Tibial artery (tissue), 4 donors: ENCODE results near the gene PPFIA3.

ENCODE experiments used
- DNase-seq, 2 donors: peaks; one replicate each; pipeline ENCODE4 v3.0.0-alpha.2; 2019
- H3K27ac ChIP-seq, 2 donors: fragments of 200-600 bp; sonication (generic) in 1 of 2; 1 replicate in 1 of 2; 2 replicates in 1 of 2; pipeline ENCODE4 v1.5.1; 2018 to 2019; ENCODE audit warnings: mild to moderate bottlenecking in 1 of 2
- H3K27me3 ChIP-seq, 2 donors: fragments of 200-600 bp; sonication (generic) in 1 of 2; one replicate each; pipeline versions ENCODE4 v1.5.1 to v1.6.0; 2016 to 2019
- H3K36me3 ChIP-seq, 3 donors: fragments of 200-600 bp; sonication (generic) in 2 of 3; one replicate each; pipeline ENCODE4 v1.5.1; 2016 to 2019; ENCODE audit warnings: mild to moderate bottlenecking in 2 of 3
- H3K4me1 ChIP-seq, 4 donors: fragments of 200-600 bp; sonication (generic) in 2 of 4; 1 replicate in 3 of 4; 2 replicates in 1 of 4; pipeline ENCODE4 v1.5.1; 2016 to 2019
- H3K4me3 ChIP-seq, 2 donors: fragments of 200-600 bp; sonication (generic) in 1 of 2; 1 replicate in 1 of 2; 2 replicates in 1 of 2; pipeline ENCODE4 v1.5.1; 2018 to 2019; ENCODE audit warnings: mild to moderate bottlenecking in 2 of 2
- H3K9me3 ChIP-seq, 3 donors: fragments of 200-600 bp; sonication (generic) in 1 of 3; one replicate each; pipeline ENCODE4 v1.5.1; 2016 to 2019
- CTCF ChIP-seq, 2 experiments: fragments of 200-600 bp in 1 of 2; fragments of 450-650 bp in 1 of 2; IDR thresholded peaks; one replicate each; pipeline ENCODE4 v1.5.1; 2017 to 2019; ENCODE audit warnings: antibody characterized with exemption in 2 of 2, mild to moderate bottlenecking in 1 of 2, moderate library complexity in 1 of 2
- intact Hi-C: fragments of 100-400 bp; cut with DNase I; formaldehyde crosslinking; loops from one replicate; pipeline ENCODE4 v1.15.0; 2023; ENCODE audit warnings: low total_unique reads

Gene PPFIA3

GRCh38 chr19:49086296-49086695 is 33.0 kb upstream of the PPFIA3 start:
- Histone ChIP-seq H3K4me1 (peaks cover 5 to 34% (median 25%) of the 10 kb centered on the region in 4 donors), H3K27me3 (no peaks in the 10 kb centered on the region), H3K9me3 (no peaks in the 10 kb centered on the region), H3K36me3 (peaks cover 18 to 38% (median 21%) of the 10 kb centered on the region in 3 donors), H3K27ac (peak overlapping the region; percentile 87 to 92), H3K4me3 (peak overlapping the region; percentile 89 to 97)
- intact Hi-C loops, result no loop called here
- no peak for TF ChIP-seq CTCF (IDR thresholded peaks at IDR 0.05)
- DNase-seq, result no peak

- H3K27me3 ChIP-seq, result no peaks in the 10 kb centered on the region
- H3K4me3 ChIP-seq, result no peak overlapping the region
- no peaks in the 10 kb centered on the region for H3K9me3 ChIP-seq
- peaks cover 2 to 23% (median 17%) of the 10 kb centered on the region in 4 donors for H3K4me1 ChIP-seq
- H3K27ac ChIP-seq, result no peak overlapping the region
- H3K36me3 ChIP-seq, result peaks cover 47 to 89% (median 58%) of the 10 kb centered on the region in 3 donors
- no peak for TF ChIP-seq CTCF (IDR thresholded peaks at IDR 0.05)
- no peak for DNase-seq
- intact Hi-C loops, result no loop called here
Measured at GRCh38 chr19:49091391-49092038, 27.8 kb upstream of the PPFIA3 start.

GRCh38 chr19:49092686-49093085 is 26.7 kb upstream of the PPFIA3 start:
- Histone ChIP-seq H3K9me3 (no peaks in the 10 kb centered on the region), H3K27ac (no peak overlapping the region), H3K4me3 (no peak overlapping the region), H3K27me3 (no peaks in the 10 kb centered on the region), H3K36me3 (peaks cover 47 to 91% (median 65%) of the 10 kb centered on the region in 3 donors), H3K4me1 (peaks cover 0 to 17% (median 6%) of the 10 kb centered on the region in 4 donors)
- intact Hi-C loops, result no loop called here
- no peak for TF ChIP-seq CTCF (IDR thresholded peaks at IDR 0.05)
- no peak for DNase-seq

- intact Hi-C loops, result loop anchor here (5.0 kb wide), 2 partner anchors 53 to 103 kb away; no protein-coding TSS in a partner anchor
- Histone ChIP-seq H3K27ac (no peak overlapping the region), H3K36me3 (peaks cover 59 to 95% (median 79%) of the 10 kb centered on the region in 3 donors), H3K9me3 (no peaks in the 10 kb centered on the region), H3K4me1 (peaks cover 0 to 7% (median 0%) of the 10 kb centered on the region in 4 donors), H3K27me3 (no peaks in the 10 kb centered on the region), H3K4me3 (no peak overlapping the region)
- no peak for TF ChIP-seq CTCF (IDR thresholded peaks at IDR 0.05)
- no peak for DNase-seq
Measured at GRCh38 chr19:49094505-49095482, 24.6 kb upstream of the PPFIA3 start.

- TF ChIP-seq CTCF (IDR thresholded peaks at IDR 0.05), result peak; percentile 97 to 99
- DNase-seq, result peak; percentile 52 to 79
- Histone ChIP-seq H3K27me3 (no peaks in the 10 kb centered on the region), H3K4me3 (no peak overlapping the region), H3K4me1 (peaks cover 0 to 7% (median 0%) of the 10 kb centered on the region in 4 donors), H3K36me3 (peaks cover 59 to 95% (median 79%) of the 10 kb centered on the region in 3 donors), H3K9me3 (no peaks in the 10 kb centered on the region), H3K27ac (no peak overlapping the region)
- intact Hi-C loops, result loop anchor here (5.0 kb wide), 2 partner anchors 50 to 100 kb away; no protein-coding TSS in a partner anchor
Measured at GRCh38 chr19:49097453-49098288, 21.7 kb upstream of the PPFIA3 start.
